GM11168 (cell line): ENCODE data around the gene ALAD.
"Not testable (repeated sequence)": the region's sequence is repeated elsewhere in the genome, so short reads cannot be mapped to it uniquely, and the experiment has no call there.

Source experiments
- in situ Hi-C: fragments of 300-500 bp; cut with MboI; formaldehyde crosslinking; loops from one replicate; pipeline ENCODE4 v1.12.0; 2022; ENCODE audit warnings: low sequenced_read_pairs; ENCODE audit not compliant: unreplicated experiment

ALAD gene

GRCh38 chr9:113399646-113400200, 1.4 kb downstream of the ALAD start:
- in situ Hi-C loops, result no loop called here

GRCh38 chr9:113398796-113399195, 2.3 kb downstream of the ALAD start:
- in situ Hi-C loops, result no loop called here

- in situ Hi-C loops, result no loop called here
These were observed 3.9 kb downstream of the ALAD start for GRCh38 chr9:113397203-113397631.

- in situ Hi-C loops, result no loop called here
These were observed 5.9 kb downstream of the ALAD start for GRCh38 chr9:113395000-113395861.

- in situ Hi-C loops, result no loop called here
These were observed 7.8 kb downstream of the ALAD start for GRCh38 chr9:113393281-113393680.

GRCh38 chr9:113391917-113392316, 9.2 kb downstream of the ALAD start:
- in situ Hi-C loops, result no loop called here

GRCh38 chr9:113390192-113390960, 10.7 kb downstream of the ALAD start:
- in situ Hi-C loops, result no loop called here

GRCh38 chr9:113389451-113389850, 11.6 kb downstream of the ALAD start:
- in situ Hi-C loops, result no loop called here

- in situ Hi-C loops, result no loop called here
These were observed 12.3 kb downstream of the ALAD start for GRCh38 chr9:113388833-113389232.

GRCh38 chr9:113387560-113388230, 13.4 kb downstream of the ALAD start:
- in situ Hi-C loops, result no loop called here

- in situ Hi-C loops, result no loop called here
These were observed 14.3 kb downstream of the ALAD start for GRCh38 chr9:113386571-113387393.

- in situ Hi-C loops, result no loop called here
These were observed 19.1 kb downstream of the ALAD start for GRCh38 chr9:113381909-113382411.

- in situ Hi-C loops, result not testable (repeated sequence)
These were observed 19.6 kb downstream of the ALAD start for GRCh38 chr9:113381441-113381840.

GRCh38 chr9:113380869-113381378, 20.2 kb downstream of the ALAD start:
- in situ Hi-C loops, result no loop called here

GRCh38 chr9:113379829-113380210, 21.3 kb downstream of the ALAD start:
- in situ Hi-C loops, result not testable (repeated sequence)

- in situ Hi-C loops, result not testable (repeated sequence)
These were observed 21.8 kb downstream of the ALAD start for GRCh38 chr9:113379094-113379828.

GRCh38 chr9:113376634-113377567, 24.2 kb downstream of the ALAD start, which contains the start of gene HDHD3:
TSS of gene HDHD3 (minus strand) at chr9:113376986. CDS start at chr9:113374354, 2,632 bp downstream.
- in situ Hi-C loops, result no loop called here
